IPS-15b (cell line): ENCODE measurements around the gene DDC.
"Not testable (repeated sequence)": the region's sequence is repeated elsewhere in the genome, so short reads cannot be mapped to it uniquely, and the experiment has no call there.

Source experiments
- H3K27me3 ChIP-seq: one replicate; pipeline ENCODE4 v1.6.1; 2013; ENCODE audit warnings: low read length; ENCODE audit not compliant: control insufficient read depth, insufficient read depth
- H3K36me3 ChIP-seq: one replicate; pipeline ENCODE4 v1.6.1; 2013; ENCODE audit warnings: low read length; ENCODE audit not compliant: control insufficient read depth, insufficient read depth
- H3K4me1 ChIP-seq: one replicate; pipeline ENCODE4 v1.6.1; 2013; ENCODE audit warnings: mild to moderate bottlenecking, low read length; ENCODE audit not compliant: control insufficient read depth, insufficient read depth
- H3K4me3 ChIP-seq: one replicate; pipeline ENCODE4 v1.5.1; 2013; ENCODE audit warnings: low read depth, low read length
- H3K9ac ChIP-seq: one replicate; pipeline ENCODE4 v1.6.1; 2013; ENCODE audit warnings: low read depth, mild to moderate bottlenecking, low read length
- H3K9me3 ChIP-seq: one replicate; pipeline ENCODE4 v1.6.1; 2013; ENCODE audit warnings: mild to moderate bottlenecking, low read length; ENCODE audit not compliant: control insufficient read depth, insufficient read depth

DDC gene

DNA sequence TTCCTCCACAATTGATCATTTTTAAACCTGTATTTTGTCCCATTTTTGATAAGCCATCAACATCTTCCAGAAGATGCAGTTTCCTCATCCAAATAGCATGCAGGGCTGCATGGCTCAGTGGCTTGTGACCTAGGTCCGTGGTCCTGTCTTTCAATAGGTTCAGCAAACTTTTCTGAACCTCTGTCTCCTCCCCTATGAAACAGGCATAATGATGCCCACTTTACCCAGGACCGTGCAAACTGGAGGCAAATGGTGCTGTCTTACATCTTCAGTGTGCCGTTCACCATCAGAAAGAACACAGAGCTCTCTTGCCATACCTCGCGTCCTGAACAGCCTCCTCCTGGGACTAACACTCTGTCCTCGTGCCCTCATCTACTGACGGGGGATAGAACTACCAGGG, 92.8 kb downstream of the DDC start:
- Histone ChIP-seq H3K4me3 (no peak overlapping the region), H3K4me1 (no peaks in the 10 kb centered on the region), H3K27me3 (peaks cover 12% of the 10 kb centered on the region), H3K36me3 (no peaks in the 10 kb centered on the region), H3K9ac (no peak overlapping the region), H3K9me3 (no peaks in the 10 kb centered on the region)

DNA sequence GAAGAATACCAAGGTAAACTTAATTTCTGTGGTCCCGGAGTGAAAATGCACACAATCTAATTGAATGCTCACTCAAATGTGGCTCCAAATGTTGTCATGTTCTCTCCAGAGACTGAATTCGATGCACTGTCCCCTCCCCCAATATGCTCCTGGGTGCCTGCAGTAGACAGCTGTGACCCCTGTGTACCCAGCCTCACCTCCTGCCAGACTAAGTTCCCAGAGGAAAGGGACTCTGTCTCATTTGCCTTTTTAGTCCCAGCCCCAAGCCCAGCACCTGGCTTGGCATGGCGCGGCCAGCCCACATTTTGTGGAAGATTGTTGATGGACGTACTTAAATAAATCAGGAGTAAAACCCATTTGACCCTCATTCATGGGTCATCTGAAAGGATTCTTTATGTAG, 93.2 kb downstream of the DDC start:
- Histone ChIP-seq H3K27me3 (peaks cover 16% of the 10 kb centered on the region), H3K4me3 (no peak overlapping the region), H3K9me3 (no peaks in the 10 kb centered on the region), H3K36me3 (no peaks in the 10 kb centered on the region), H3K9ac (no peak overlapping the region), H3K4me1 (no peaks in the 10 kb centered on the region)

DNA sequence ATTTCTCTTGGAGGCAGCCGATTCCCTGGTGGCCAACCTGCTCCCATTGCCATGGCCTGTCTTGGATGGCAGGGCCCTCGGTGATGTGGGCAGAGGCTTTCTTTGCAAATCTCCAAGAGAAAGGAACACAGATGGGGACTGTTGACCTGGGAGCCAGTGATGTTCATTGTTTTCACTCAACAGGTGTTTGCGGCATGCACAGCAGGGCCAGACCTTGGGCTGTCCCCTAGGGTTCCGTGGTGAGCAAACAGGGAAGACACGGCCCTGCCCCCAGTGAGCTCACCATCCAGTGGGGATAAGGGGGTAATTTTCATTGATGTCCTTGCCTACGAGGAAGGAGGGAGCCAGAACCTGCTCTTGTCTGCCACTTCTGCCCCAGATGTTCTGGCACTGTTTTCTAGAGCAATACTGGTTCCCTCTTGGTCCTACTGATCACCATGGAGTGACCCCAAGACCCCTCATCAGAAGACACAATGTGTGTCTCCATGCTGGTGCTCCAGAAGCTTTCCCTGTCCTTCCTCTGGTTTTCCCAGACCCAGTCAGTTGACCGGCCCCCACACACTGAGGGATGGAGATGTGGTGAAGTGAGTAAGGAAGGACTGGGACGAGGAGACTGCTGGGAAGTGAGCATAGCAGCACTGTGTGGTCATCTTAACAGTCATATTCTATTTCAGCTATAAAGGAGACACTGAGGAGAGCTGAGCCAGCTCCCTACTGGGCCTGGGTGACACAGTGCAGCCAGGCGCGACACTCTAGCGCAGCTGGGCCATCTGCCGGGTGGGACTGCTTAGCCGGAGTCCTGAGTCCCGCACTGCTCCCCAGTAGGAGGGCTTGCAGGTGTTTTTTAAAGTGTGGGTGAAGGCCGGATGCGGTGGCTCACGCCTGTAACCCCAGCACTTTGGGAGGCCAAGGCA, 94.7 kb downstream of the DDC start:
- H3K9me3 ChIP-seq: no peaks in the 10 kb centered on the region
- H3K27me3 ChIP-seq: peaks cover 18% of the 10 kb centered on the region
- H3K9ac ChIP-seq: no peak overlapping the region
- no peaks in the 10 kb centered on the region for H3K36me3 ChIP-seq
- no peak overlapping the region for H3K4me3 ChIP-seq
- H3K4me1 ChIP-seq: no peaks in the 10 kb centered on the region

DNA sequence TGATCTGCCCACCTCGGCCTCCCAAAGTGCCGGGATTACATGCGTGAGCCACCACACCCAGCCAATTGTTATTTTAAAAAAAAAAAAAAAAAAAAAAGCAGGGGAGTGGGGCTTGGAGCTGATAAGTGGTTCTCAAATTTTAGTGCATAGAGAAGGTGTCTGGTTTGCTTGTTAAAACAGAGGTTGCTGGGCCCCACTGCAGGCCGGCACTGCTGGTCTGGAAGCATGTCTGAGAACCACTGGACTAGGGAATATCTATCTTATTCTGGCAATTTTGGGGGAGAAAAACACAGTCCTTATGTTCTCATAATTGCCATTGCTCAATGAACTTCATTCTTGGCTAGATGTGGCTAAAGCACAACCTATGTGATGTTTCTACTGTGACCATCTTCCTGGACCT, 96.0 kb downstream of the DDC start:
- H3K27me3 ChIP-seq: peaks cover 18% of the 10 kb centered on the region
- H3K9me3 ChIP-seq: no peaks in the 10 kb centered on the region
- H3K4me1 ChIP-seq: no peaks in the 10 kb centered on the region
- H3K36me3 ChIP-seq: no peaks in the 10 kb centered on the region
- H3K9ac ChIP-seq: no peak overlapping the region
- no peak overlapping the region for H3K4me3 ChIP-seq

DNA sequence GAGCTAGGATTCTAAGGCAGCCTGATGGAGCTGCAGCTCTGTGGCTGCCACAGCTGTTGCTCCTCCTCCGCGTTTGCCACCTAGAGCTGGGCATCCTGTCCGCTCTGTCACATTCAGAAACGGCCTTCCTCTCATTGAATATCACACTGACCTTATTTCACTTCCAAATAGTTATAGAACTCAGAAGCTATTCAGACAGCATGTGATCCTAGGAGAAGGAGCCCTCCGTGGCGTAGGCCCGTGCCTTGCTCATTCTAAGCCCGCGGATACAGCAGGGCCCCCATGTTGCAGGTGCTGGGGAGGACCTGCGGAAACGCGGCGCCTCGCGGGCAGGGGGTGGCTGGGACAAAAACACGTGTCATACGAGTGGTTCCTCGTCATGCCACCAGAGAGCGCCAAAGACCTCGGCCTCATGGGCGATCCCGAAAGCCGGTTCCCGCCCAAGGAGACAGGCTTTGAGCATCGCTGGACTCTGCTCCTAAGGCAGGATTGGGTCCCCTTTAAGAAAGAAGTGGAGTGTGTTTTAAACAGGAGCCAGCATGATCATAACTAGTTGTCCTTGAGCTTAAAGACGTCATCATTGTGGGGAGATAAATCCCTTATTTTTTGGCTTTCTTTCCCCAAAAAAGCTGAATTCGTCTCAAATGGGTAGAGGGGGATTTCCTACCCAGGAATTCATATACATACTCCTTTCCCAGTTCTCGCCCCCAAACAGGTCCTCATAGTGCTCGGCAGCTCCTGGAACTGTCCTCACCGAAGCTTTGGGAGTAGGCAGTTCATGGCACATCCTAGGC, 97.2 kb downstream of the DDC start:
- Histone ChIP-seq H3K4me1 (no peaks in the 10 kb centered on the region), H3K9ac (no peak overlapping the region), H3K36me3 (no peaks in the 10 kb centered on the region), H3K27me3 (peaks cover 18% of the 10 kb centered on the region), H3K4me3 (no peak overlapping the region), H3K9me3 (no peaks in the 10 kb centered on the region)

DNA sequence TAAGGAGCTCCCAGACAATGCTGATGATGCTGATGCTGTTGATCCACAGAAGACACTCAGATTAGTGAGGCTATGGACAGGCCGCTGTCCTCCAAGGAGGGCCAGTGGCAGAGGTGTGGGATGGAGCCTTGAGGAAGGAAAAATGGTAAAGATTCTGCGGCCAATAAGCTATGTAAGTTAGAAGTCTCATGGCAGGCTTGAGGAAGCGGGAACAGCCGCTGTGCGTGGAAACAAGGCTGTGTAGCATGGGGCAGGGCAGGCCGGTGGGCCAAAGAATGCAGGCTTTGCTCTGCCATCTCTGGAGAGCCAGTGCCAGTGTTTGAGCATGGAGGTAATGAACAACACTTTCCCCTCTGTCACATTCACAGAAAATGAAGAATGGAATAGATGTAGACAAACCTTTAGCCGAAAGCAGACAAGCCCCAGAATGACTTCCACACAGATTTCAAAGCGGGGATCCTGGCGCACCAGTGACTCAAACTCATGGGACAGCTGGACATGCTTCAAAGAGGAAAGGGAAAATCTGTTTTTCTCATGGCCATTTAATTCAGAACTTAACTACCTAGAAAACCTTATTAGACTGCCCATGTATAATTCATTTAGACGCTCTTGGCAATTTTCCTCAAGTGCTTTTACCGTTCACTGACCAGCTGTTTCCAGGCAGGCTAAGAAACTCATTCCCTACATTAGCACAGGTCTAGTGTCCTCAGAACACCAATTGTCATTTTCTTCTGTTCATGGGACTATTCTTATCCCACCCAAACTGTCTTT, 98.2 kb downstream of the DDC start:
- Histone ChIP-seq H3K9ac (no peak overlapping the region), H3K27me3 (peaks cover 18% of the 10 kb centered on the region)

DNA sequence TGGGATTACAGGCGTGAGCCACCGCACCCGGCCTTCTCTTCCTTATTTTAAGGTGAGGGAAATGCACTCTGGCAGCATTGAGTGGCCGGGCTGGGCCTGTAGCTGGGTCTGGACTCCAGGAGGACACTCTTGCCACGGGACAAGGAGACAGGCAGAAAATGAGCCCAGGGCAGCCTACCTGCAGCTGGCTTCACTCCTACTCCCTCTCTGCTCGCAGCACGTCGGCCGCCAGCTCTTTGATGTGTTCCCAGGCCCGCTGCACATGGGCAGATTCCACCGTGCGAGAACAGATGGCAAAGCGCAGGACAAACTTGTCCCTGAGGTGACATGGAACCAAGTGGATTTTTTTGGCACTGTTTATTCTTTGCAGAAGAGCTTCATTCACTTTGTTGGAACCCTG, 102.2 kb downstream of the DDC start:
- no peak overlapping the region for H3K4me3 ChIP-seq
- H3K9me3 ChIP-seq: no peaks in the 10 kb centered on the region
- H3K9ac ChIP-seq: no peak overlapping the region
- no peaks in the 10 kb centered on the region for H3K4me1 ChIP-seq
- H3K27me3 ChIP-seq: peaks cover 11% of the 10 kb centered on the region
- H3K36me3 ChIP-seq: no peaks in the 10 kb centered on the region

More for the DNA sequence above, 98.2 kb downstream of the DDC start:
- Histone ChIP-seq H3K9me3 (no peaks in the 10 kb centered on the region), H3K4me1 (no peaks in the 10 kb centered on the region), H3K36me3 (no peaks in the 10 kb centered on the region), H3K4me3 (no peak overlapping the region)

DNA sequence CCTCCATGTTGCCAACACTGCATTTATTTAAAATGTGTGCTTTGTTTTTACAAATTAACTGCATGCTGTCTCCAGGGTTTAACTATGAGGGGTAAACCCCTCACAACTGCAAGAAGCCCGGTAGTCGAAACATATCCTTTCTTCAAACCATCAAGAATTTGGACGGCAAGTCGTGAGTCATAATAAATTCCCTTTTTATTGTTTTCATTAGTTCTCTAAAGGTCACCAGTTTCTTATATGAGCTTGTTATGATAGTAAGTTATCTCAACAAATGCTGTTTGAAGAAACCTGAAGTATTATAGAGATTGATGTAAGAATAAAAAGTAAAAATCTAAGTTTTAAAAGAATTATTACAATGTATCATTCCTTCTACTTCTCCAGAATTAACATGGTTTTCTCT, 102.8 kb downstream of the DDC start:
- no peak overlapping the region for H3K4me3 ChIP-seq

DNA sequence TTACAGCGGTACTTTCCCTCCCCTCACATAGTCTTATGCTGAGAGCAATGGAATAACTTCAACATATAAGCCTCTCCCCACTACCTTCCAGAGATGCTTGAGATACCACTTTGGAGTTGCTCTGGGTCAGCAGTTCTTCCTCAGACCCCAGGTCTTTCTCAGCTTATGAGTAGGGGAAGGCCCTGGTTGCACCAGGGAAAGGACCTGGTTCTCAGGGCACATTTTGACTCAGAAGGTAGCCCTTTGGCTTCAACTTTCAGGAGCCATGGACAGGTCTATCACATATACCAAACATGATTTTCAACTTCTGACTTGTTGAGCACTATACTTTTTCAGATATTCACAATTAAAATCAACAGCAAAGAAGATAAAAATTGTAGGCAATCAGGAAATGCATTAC, 103.5 kb downstream of the DDC start:
- Histone ChIP-seq H3K36me3 (no peaks in the 10 kb centered on the region), H3K4me3 (no peak overlapping the region), H3K9me3 (no peaks in the 10 kb centered on the region), H3K9ac (no peak overlapping the region), H3K27me3 (no peaks in the 10 kb centered on the region), H3K4me1 (no peaks in the 10 kb centered on the region)

More for the DNA sequence above, 102.8 kb downstream of the DDC start:
- Histone ChIP-seq H3K27me3 (peaks cover 6% of the 10 kb centered on the region), H3K4me1 (no peaks in the 10 kb centered on the region), H3K9ac (no peak overlapping the region), H3K36me3 (no peaks in the 10 kb centered on the region), H3K9me3 (no peaks in the 10 kb centered on the region)

DNA sequence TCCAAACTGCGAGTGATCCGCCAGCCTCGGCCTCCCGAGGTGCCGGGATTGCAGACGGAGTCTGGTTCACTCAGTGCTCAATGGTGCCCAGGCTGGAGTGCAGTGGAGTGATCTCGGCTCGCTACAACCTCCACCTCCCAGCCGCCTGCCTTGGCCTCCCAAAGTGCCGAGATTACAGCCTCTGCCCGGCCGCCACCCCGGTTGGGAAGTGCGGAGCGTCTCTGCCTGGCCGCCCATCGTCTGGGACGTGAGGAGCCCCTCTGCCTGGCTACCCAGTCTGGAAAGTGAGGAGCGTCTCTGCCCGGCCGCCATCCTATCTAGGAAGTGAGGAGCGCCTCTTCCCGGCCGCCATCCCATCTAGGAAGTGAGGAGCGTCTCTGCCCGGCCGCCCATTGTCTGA, 106.0 kb downstream of the DDC start:
- H3K4me1 ChIP-seq, H3K27me3 ChIP-seq, H3K9ac ChIP-seq, H3K4me3 ChIP-seq, H3K9me3 ChIP-seq, H3K36me3 ChIP-seq: not testable (repeated sequence)

DNA sequence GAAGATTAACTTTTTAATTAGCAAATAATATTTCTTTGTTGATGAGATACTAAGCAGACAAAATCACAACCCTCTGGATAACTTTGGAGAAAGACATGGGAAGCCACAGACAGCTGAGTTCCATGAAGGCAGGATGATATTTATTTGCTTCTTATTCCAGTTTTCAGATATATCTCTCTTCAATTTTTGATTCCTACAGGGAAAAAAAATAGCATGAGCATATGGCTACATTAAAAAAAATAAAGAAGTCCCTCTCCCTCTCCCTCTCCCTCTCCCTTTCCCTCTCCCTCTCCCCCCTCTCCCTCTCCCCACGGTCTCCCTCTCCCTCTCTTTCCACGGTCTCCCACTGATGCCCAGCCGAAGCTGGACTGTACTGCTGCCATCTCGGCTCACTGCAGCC, 106.6 kb downstream of the DDC start:
- H3K27me3 ChIP-seq, H3K9ac ChIP-seq, H3K9me3 ChIP-seq, H3K36me3 ChIP-seq, H3K4me1 ChIP-seq, H3K4me3 ChIP-seq: not testable (repeated sequence)
